ENCODE data around the gene ROBO1.
"Not testable (repeated sequence)": the region's sequence is repeated elsewhere in the genome, so short reads cannot be mapped to it uniquely, and the experiment has no call there.

Gene ROBO1

DNA sequence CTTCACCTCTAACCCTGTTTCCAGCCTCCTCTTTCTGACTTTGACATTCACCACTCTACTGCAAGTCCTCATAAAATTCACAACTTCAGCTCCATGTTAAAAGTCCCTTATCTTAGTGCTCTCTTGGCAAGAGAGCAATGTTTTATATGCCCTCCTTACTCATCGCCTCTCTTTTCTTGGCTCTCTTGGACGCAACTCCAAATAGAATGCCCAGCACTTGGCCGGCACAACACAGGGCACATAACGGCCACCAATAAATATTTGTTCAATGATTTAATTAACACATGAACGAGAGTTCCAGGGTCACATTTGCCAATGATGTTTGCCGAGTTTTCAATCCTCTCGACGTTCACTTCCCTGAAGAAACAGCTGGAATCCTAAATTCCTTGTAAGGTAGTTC lies 401.4 kb downstream of the ROBO1 start:
- no peak for DNase-seq

DNA sequence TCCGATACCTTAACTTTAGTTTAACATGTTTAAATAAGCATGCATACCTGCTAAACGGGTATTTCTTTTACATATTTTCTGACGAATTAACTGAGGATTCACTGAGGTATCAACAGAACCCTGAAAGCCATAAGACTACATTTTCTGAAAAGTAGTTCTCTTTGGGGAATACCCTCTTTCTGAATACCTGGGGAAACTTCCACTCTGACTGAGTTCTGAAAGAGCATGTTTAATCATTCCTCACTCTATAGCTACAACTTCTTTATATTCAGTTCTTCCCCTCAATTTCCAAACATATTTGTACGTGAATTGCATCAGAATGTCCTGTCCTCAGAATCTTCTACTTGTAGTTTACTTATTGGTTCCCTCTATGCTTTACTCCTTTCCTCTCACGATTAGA lies 403.0 kb downstream of the ROBO1 start:
- DNase-seq: no peak

DNA sequence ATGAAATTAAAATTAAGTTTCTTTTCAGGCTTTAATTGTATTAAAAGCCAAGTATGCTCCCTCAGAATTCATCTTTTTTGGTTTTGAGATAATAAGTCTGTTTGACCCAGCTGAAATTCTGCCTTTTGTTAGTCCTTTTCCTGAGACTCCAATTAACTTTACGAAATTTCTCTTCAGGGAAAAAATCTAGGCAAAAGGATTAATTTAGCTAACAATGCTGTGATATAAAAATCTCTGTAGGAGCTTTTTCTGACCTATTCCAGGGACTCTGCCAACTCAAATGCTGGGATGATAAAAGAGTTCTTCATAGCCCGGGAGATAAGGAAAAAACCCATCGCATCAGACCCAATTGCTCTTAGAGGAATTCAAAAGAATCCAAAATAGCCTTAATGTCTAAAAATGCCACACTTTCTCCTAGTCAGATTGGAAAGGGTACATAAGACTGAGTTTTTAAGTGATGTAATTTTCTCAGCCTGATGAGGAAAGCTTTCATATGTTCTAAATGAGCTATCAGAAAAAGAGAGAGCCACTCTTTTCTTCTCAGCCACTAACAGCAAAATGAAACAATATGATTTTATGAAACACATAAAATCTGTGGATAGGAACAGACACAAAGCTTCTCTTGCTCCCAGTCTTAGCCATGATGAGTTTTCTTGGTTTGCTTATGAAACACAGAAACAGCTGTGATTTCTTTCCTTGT lies 405.1 kb downstream of the ROBO1 start:
- DNase-seq: no peak

DNA sequence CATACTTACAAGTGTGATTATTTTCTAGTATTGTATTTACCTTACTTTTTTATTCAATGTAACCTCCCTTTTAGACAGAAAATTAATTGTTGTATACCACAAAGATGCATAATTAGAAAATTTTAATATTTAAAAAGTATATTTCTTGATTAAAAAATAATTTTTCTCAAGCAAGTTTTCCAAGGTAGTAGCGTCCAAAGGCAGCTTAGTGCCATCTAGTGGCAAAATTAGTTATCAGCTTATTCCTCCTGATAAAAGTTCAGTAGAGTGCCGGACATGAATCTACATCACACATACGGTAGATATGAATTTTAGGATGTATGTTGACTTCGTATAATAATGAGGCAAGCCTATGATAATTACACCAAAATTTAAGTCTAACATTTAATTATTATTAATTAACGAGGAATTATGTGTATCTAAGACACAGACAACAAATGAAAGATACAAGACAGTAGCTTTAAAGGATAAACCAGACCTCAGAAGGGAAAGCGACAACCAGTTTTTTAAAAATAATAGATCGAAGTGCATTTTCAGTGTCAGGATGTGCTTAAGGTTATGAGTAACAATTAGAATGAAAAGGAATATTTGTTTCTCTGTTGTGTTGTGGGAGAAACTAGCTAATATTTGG lies 405.9 kb downstream of the ROBO1 start:
- DNase-seq: peak in 1 of 2 experiments; percentile 33

DNA sequence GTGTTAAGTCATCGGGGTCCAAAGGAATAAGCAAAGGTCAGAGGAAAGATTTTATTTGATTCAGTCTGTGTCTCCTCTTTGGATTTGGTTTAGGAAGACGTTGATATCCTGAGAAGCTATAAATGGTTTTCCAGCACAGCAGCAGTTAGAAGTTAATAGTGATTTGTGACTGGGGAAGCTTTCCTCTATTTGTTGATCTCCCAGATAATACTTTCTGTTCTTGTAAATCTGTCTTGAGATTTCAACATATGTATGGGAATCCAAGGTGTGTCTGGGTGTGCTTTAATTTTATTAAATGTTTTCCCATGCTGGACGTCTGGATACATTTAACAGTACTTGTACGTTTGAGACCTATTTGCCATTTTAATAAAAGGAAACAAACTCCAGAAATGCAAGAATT lies 409.5 kb downstream of the ROBO1 start:
- DNase-seq: no peak

DNA sequence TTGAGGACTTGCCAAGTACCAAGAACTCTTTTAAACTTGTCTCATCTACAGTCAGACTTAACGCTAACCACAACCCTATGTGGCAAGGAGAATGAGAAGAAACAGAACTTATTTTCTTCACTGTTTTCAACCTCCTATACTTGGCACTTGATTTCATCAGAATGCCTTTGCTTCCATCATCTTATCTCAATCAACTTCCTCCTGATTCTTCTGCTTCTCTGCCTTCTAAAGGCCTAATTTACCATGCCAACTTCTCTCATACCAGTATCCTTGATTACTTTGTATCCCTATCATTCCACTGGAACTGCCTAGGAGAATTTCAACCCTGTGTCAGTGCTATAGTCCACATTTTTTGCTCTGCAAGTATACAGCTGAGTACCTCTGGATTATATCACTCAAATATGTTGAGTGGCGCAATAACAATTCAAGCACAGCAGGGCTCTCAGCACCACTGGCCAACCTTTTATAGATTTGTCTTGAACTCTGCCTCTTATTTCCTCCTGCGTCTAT lies 413.6 kb downstream of the ROBO1 start:
- DNase-seq: no peak

- no peak for DNase-seq
These were observed 416.1 kb downstream of the ROBO1 start for GRCh38 chr3:79351699-79352098.

DNA sequence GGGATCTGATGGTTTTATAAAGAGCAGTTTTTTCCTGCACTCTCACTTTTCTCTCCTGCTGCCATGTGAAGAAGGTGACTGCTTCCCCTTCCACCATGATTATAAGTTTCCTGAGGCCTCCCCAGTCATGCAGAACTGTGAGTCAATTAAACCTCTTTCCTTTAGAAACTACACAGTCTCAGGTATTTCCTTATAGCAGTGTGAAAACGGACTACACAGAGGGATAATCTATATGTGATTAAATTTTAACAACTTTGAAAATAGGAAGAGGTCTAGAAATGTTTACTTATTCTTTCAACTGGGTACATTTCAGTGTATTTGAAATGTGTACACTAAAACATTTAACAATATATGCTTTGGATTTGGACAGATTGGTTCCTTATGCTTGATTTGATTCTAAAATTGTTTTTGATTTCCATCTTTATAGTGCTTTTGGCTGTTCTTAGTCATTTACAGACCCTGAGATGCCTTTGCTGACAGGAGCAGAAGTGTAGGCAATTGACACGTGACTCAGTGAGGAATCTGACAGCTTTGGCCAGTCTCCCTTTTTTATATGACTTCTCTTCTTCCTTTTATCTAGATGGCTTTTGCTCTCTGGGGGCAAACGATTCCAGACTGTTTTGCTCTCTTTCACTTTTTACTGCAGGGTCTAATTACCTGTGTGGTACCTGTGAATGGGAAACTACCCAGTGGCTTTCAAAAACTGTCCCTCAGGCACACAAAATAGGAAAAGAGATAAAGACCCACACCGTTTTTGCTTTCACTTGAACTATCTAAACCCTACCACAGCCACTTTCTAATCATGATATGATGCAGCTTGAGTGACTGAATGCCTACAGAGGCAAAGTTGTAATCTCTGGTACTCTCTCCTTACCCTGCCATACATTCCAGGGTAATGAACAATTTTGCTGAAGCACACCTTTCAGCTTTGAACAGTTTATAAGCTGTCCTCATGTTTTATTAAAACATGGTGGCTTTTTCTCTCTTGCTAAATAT lies 422.6 kb downstream of the ROBO1 start:
- DNase-seq: no peak

DNA sequence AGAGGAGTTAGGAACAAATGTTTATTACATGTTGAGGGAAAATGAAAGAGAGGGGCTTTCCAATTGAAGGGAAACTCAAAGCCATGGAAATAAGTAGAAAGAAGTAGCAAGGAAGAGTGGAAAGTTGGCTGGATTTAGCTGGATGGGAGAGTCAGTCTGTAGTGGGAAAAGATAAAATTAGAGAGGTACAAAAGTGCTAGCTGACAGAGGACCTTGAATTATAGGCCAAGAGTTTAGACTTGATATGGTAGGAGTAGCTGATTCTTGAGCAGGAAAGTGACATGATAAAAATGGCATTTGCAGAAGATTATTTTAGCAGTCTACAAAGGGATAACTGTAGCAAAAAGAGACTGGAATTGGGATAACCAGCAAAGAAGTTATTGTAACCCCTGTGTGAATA lies 425.8 kb downstream of the ROBO1 start:
- DNase-seq: no peak

GRCh38 chr3:79339846-79340245 lies 428.0 kb downstream of the ROBO1 start:
- no peak for DNase-seq

DNA sequence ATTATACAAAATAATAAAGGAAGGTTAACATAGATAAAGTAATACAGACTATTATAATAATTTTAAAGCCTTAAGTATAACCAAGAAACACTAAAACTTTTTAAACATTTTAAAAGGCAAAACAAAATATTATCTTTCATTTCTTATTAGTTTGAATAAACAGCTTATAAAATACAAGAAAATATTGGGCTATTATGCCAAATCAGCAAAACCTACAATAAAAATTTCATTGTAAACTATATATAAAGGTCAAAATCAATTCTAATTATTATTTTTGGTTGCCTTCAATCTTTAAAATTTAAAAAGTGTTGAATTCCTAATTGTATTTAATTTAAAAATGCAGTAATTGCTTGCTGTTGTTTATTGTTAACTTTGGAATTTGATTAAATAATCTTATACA lies 430.0 kb downstream of the ROBO1 start:
- no peak for DNase-seq

DNA sequence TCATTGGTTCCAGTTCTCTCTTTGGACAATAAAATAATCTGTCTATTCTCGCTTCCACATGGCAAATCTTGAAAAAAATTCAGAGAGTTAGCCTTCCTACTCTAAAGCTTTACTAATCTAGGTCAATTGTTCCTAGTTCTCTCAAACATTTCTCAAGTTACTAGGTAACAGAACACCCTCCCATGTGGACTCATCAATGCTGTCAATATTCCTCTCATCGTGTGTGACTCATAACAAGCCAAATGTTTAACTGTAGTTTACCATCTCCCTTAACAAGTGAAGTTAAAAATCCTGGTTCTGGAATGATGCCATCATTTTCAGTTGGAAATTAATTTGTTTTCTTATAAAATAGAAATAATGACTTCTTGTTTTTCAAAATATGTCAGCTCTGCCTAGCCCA lies 438.6 kb downstream of the ROBO1 start:
- DNase-seq: no peak

DNA sequence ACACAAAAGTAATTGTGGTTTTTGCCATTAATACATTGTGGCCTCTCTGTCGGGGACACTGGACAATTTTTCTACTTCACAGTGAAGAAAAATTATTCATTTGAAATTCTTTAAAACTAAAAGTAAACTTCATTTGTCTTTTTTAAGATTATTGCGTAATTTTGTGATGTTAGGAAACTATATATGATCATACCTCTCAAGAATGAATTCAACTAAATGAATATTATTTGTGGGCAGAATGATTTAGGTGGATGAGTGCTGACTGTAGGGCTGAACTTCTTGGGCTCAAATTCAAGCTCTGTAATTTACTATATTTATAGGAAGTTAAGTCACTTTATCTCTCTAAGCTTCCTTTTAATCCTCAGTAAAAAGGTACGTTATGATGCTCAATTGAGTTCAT lies 441.2 kb downstream of the ROBO1 start:
- no peak for DNase-seq

- DNase-seq: not testable (repeated sequence)
These were observed 441.9 kb downstream of the ROBO1 start for GRCh38 chr3:79325833-79326383.

DNA sequence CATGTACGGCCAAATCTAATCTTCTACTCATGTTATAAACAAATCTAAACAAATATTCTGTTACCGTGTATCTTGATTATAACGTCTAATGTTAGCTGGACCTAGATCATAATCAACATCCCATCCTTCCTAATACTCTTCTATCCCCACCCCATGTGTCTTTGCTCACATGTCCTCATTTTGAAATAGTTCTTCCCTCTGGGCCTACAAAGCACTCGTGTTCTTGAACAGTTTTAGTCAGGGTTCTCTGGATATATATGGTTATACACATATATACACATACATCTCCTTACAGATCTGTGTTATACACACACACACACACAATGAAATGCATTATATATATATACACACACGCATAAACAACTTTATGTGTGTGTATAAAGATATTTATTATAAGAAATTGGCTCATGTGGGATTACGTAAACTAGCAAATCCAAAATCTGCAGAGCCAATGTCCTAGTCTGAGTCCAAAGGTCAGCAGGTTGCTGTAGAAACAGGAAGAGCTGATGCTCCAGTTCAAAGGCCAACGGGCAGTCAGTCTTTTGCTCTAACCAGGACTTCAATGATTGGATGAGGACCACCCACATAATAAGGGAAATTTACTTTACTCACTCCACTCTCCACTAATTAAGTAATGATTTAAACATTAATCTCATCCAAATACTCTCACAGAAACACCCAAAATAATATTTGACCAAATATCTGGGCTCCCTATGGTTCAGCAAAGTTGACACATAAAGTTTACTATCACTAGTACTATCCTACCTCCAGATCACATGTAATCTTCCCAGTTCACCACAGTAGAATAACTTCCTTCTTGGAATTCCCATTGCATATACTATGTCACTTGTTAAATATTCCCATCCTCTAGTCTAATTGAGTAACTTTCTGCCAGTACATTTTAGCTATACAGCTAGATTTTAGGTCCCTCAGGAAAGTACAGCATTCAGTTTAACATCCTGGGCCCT lies 450.0 kb downstream of the ROBO1 start:
- DNase-seq: no peak

GRCh38 chr3:79314962-79315361 lies 452.8 kb downstream of the ROBO1 start:
- no peak for DNase-seq

DNA sequence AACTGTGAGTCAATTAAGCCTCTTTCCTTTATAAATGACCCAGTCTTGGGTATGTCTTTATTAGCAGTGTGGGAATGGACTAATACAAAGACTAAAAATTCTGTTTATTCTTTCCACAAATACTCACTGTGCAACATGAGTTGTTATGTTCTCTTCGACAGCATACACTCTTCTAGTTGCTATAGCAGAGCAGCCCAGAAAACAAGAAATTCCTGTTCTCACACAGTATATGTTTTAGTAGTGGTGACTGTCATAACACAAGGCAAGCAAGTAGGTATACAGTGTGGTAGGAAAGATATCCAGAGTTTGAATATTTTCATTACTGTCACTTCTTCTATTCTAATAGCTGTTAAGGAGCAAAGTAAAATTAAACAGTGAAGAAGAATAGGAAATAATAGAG lies 453.3 kb downstream of the ROBO1 start:
- no peak for DNase-seq

DNA sequence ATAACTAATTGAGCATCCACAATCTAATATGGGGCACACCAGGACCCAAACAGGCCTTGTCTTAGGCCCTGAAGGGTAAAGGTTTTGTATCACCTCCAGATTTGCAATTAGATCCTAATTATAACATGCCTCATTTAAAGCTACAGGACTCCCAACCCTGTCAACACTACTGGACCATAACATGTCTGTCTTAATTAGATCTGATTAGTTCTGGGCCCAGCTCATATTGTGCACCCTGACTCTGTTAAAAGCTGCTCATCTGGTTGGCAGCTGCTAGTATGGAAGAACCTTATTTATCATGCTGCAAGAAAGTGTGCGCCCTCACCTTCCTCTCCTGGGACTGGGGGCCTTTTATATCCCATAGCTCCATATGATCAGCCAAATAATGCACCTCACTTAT lies 457.8 kb downstream of the ROBO1 start:
- DNase-seq: no peak

DNA sequence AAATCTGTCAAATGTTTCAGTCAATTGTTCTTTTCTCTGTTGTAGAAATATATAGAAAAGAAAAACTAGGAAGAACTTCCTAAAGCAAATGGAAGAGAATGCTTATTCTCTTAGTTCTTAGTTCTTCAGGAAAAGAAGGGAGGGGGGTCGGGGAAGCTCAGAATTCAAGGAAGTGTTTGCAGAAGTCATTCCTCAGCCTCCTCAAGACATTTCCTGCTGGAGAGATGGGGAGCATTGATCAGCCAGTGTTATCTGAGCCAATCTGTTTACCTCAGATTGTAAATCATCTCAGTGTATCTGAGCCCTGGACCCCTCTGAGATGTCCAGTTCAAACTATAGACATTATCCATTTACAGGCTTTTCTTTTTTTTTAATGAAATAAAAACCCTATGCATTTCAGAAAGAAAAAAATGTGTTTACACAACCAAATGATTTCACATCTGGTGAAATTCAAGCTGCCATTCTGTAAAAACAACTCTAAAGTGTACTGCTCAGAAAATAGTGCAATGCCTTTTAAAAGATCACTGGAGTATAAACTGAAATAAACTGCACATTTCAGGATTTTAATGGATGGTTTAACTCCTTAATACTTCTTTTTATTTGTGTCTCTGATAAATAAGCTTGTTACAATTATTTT lies 460.7 kb downstream of the ROBO1 start:
- no peak for DNase-seq

DNA sequence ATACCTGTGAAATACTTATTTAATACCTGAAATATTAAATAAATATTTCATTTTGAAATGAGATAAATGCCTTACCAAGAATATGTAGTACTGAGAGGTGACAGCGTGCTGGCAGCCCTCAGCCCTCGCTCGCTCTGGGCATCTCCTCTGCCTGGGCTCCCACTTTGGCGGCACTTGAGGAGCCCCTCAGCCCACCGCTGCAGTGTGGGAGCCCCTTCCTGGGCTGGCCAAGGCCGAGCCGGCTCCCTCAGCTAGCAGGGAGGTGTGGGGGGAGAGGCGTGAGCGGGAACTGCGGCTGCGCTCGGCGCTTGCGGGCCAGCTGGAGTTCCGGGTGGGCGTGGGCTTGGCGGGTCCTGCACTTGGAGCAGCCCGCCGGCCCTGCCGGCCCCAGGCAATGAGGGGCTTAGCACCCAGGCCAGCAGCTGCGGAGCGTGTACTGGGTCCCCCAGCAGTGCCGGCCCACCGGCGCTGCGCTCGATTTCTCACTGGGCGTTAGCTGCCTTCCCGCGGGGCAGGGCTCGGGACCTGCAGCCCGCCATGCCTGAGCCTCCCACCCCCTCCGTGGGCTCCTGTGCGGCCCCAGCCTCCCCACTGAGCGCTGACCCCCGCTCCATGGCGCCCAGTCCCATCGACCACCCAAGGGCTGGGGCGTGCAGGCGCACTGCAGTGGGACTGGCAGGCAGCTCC lies 467.7 kb downstream of the ROBO1 start:
- not testable (repeated sequence) for DNase-seq

Measured in SW 1271 (cell line).